HG02623 (cell line): ENCODE data around the gene SLC2A13.

Experiments
- ATAC-seq: cut with Tn5 transposase; IDR thresholded peaks from one replicate; pipeline ENCODE4 v1.9.1; 2021; ENCODE audit warnings: moderate library complexity; ENCODE audit not compliant: unreplicated experiment

The SLC2A13 gene

DNA sequence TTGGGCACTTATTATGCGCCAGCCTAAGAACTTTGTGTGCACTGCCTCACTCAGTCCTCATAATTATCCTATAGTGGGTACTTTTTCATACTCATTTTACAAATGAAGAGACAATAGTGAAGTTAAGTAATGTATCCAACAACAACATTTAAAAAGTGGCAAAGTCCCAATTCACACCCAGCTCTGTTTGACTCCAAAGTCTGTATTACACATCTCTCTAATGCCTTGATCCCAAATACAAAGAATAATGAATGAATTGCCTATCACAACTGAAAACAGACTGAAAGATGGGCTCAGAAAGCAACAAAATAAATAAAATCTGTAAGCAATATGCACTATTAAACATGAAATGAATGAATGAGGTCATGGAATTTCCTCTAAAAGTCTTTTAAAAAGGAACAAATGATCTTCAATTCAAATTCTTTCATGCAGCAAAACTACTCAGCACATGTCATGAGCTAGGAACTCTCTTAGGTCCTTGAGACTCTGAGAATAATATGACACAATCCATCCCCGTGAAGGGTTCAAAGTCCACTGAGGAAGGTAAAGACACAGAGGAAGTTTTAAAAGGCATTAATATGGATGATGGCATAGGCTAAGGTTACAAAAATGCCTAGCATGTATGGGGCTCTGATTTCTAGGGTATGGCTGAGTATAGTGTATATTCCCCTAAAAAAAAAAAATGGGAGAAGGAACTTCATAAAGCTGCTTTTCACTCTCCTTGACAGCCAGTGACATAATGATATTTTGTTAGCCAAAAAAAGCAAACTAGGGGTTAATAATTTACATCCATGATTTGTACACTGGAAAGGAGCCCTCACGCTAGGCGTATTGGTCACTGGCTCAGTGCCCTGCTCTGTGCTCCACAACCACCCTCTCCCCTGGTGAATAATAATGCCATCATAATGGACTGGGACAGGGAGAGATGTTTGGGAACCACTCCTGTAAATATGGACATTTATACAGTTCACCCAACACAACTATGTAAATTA is 103.4 kb downstream of the SLC2A13 start:
- no peak for ATAC-seq

DNA sequence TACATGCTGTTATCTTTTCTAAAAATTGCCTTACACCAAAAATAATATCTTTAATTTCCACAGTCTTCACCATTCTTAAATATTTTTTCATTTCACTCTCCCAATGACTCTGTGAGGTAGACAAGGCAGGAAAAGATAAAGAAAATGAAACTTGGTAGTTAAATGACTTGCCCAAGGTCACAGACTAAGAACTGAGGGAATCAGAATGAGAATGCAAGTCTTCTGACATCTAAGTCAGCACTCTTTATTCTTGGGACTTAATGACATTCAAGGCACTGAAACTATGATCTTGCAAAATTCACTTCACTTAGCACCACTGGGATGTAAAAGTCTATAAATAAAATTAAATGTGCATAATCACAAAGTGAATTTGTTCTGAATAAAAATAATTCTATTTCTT is 104.5 kb downstream of the SLC2A13 start:
- ATAC-seq: no peak

DNA sequence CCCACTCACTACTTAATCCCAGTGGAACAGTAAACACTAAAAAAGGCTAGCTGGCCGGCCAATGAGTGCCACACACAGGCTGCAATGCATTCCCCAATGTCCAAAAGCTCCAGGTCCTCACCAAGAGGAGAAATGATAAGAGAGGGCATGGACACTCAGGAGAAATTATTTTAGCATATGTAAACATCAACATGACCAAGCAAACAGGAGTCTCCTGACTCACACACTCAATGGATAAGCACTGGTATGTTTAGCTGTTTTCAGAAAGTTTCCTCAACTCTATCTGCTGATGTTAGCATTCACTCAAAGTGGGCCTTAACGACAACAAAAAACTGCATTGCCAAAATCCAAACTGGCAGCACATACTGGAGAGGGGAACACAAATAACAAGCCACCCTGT is 105.0 kb downstream of the SLC2A13 start:
- no peak for ATAC-seq

DNA sequence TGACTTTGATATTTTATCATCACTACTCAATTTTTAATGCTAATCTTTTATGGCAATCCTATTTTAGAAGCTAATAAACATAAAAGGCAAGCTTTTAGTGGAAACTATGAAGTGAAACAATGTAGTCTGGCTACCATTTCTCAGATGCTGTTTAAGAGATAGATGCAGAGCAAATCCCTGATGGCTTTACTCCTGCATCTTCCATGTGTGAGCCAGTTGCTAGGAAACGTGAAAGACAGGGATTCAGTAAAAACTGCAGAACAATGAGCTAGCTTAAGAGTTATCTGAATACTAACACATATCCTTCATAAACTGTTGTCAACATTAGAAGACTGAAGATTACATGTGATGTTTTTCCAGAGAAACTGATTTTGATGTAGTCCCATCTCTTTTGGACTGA is 112.6 kb downstream of the SLC2A13 start:
- no peak for ATAC-seq

DNA sequence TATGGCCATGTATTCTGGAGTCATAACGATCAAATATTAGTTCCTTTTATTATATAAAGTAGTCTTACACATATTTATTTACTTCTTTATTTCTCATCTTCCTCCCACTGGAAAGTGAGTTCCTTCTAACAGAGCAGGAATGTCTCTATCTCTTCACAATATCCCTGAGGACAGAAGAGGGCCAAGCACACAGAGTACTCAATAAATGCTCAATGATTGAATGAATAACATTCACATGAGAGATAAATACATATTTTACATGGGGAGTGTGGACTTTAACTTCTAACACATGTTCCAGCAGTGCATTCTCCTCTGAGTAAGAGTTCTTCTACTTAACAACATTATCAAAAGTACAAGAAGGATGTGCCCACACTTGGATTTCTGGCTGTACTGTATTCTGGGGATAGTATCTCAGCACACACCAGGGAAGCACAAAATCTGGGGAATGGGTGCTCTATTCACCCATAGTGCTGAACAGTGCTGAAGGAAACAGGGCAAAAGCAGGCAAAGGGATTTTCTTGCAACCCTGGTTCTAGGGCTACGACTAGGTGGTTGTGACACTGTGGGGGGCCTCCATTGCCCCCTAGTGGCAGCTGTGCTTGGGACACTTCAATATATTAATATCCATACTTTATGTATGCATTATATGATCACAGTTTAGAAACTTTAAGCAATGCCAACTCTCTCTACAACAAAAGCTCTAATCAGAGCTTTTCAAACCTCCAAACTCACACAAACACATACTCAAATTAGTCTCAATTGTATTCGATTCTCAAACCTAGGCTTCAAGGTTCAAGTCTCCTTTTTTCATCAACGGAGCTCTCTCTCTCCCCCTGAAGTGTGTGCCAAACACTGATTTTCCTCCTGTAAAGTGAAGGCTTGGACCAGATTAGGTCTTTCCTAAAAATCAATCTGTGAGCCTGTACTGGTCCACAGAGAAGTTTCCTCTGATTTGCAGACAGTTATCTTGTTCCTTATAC is 115.5 kb downstream of the SLC2A13 start:
- peak; percentile 94 for ATAC-seq

DNA sequence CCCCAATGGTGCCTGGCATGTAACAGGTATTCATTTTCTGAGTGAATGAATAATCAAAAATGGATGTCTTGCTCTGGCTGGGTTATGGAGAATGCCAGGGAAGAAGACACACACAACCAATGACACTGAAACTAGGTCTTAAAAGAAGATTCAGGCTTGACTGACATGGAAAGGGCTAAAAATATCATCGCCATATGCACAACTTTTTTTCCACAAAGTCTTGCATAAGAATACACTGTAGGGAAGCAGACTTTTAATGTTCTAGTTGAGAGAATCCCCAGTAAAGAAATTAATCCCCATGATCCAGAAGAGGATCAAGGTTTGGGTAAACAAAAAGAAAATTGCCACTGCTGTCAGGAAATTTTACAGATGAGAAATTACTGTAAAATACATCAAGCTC is 116.4 kb downstream of the SLC2A13 start:
- no peak for ATAC-seq

DNA sequence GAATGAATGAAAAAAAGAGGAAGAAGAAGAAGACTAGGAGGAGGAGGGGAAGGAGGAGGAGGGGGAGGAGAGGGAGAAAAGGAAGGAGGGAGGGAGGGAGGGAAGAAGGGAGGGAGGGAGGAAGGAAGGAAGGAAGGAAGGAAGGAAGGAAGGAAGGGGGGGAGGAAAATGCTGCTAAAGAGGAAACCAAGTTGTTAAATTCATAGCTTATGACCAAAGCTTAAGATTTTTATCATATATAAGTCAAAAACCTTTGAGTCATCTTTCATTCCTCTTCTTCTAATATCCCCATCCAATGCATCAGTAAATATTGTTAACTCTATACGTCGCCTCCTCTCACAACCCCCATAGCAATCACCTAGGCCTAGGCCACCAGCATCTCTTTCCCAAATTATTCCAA is 117.3 kb downstream of the SLC2A13 start:
- no peak for ATAC-seq

DNA sequence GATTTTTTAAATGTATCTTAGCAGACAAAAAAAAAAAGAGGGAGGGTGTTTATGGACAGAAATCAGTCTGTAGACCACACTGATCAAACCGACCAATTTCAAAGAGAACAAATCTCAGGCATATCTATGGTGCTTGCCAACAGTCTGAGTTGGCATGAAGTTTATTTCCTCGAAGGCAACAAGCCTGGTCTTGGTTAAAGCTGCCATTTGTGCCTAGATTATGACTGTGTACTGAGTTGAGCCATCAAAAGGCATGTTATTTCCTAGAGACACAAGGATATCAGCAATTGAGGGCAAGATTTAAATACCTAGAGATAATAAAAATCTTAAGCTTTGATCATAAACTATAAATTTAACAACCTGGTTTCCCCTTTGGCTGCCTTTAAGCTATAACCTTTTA is 119.2 kb downstream of the SLC2A13 start:
- ATAC-seq: no peak

DNA sequence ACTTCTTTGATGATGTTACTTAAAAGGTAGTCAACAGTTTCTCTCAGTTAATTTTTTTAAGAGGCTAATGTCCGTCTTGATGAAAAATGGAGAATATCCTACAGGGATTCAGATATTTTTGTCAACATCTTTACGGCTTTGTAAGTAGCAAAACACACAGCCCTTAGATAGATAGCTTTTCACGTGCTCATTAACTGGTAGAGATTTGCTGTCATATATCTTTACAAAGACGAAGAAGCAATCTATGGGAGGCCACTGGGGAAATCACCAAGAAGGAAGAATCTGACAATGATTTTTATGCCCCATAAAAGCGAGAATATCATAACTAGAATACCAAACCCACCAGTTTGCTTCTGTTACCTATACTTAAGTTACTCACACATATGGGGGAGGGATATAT is 121.2 kb downstream of the SLC2A13 start:
- no peak for ATAC-seq

DNA sequence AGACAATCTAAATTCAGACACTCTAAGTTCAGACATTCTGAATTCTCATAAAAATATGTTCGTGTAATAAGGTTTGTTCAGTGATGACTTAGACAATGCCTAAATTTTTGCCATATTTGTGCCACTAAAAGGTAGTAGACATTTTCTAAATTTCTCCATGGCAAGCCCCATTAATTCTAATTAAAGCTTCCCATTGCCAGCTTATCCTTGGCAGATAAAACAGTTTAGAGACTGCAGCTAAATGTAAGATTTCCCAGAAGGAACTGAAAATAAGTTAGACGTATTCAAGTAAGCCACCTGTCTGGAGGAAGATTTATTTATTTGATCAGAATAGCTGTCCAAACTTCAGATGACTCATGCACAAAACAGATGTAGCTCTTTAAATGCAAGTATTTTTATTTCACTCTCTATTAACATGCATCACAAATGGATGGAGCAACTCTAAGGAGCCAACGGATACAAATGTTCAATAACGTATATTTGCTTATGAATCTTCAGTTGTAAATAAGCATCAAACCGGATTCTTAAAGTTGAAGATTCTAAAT is 130.4 kb downstream of the SLC2A13 start:
- ATAC-seq: no peak

DNA sequence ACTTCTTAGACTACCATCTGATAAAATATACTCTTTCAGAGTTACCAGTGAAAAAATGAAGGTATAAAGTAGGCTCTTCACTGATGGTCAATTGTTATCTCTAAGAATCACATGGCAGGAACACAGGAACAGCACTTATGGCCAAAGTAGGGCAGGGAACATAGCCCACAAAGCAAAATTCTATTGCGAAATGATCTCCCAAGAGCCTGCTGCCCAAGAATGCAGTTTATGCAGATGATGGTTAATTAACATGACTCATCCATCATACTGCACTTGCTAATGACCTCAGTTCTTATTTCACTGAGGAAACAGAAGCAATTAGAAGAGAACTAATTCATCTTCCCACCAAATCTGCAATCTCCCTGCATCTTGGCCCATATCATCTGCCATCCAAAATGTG is 133.8 kb downstream of the SLC2A13 start:
- no peak for ATAC-seq

DNA sequence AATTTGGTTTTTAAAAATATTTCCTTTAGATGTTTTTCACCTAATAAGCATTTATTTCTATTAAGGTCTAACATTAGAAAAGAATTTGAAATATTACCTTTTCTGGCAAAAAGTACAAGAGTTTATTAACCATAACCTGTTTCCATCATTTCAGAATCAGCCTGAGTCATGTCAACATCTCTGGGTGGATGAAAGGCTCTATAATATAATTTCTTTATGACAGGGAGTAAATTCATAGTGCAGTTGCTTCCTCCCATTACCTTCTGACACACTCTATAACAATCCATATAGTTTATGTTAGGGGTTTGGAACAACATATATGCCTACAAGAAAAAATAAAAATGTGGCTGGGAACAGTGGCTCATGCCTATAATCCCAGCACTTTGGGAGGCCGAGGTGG is 134.5 kb downstream of the SLC2A13 start:
- no peak for ATAC-seq

DNA sequence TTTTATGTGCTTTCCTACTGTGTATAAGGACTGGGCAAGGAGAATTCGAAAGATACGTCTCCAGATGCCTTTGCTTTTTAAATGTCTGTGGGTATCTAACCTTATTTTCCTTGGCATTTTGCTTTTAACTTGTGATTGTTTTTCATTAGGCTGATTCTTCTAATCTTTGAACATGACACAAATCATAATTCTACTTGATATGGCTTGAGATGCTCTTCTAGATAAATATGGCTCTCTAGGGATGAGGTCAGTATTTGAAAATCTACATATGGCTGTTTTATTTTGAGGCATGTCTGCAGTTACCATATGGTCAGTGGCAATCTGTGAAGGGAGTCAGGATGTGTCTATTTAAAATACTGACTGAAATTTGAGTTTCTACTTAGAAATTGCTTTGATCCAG is 139.2 kb downstream of the SLC2A13 start:
- ATAC-seq: no peak

DNA sequence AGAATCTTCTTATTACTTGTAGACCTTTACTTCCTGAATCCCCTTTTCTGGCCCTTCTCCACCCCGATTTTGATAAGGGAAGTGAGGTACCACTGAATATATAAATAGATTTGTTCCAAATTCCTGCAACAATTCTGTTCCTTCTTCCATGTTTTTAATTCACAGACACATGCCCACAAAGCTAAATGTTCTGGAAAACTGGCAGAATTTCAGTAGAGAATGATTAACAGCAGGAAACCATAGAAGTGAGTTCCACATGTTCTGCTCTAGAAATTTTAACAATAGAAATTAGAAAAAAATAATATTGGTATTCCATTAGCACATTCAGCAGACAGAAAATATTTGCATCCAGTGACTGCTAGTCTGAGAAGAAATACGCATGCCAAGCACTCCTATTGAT is 139.6 kb downstream of the SLC2A13 start:
- ATAC-seq: no peak

DNA sequence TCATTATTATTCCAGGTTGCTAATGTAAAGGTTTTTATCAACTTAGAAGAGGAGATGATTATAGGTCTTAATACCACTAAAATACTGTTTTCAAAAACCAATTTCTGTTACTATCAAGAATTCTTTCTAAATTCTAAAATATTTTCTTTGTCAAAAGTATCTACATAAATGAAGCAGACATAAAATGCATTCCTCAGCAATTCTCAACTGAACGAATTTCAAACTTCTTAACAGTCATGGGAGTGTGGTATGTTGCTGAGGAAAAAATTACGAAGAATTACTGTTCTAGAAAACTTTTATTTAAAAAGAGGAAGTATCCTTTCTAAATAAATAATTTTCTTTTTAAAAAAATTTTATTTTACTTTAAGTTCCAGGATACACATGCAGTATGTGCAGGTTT is 146.4 kb downstream of the SLC2A13 start:
- no peak for ATAC-seq

DNA sequence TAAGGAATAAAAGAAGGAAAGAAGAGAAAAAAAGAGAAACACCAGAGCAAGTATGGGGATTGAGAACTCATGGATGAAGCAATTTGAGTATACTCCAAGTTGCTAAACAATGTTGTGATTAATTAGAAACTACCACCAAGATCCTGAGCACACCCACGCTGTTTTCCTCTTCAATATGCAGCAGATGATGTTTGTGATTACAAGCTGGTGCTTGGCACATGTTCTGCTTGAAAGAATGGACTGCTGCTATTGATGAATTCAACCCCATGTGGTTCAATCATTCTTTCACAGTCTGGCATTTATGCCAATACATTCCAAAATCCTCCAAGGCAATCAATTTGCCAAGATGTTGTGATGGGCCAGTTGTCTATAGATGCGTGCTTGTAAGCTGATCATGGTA is 146.8 kb downstream of the SLC2A13 start:
- ATAC-seq: no peak

DNA sequence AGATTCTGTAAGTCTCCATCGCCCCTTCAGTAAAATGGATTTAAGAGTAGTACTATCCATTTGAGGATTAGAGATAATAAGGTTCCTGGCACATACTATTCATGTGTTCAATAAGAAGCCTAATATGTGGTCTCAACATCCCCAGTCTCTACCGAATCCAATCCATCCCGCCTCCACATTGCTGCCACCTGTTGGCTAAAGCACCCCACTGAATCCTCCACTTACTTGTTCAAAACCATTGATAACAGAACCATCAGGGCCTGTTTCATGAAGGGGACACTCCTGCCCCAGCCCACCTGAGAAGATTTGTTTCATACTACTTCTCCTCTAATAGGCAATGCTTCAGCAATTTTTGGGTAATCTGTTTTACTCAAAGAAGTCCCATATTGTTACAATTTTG is 147.5 kb downstream of the SLC2A13 start:
- no peak for ATAC-seq

DNA sequence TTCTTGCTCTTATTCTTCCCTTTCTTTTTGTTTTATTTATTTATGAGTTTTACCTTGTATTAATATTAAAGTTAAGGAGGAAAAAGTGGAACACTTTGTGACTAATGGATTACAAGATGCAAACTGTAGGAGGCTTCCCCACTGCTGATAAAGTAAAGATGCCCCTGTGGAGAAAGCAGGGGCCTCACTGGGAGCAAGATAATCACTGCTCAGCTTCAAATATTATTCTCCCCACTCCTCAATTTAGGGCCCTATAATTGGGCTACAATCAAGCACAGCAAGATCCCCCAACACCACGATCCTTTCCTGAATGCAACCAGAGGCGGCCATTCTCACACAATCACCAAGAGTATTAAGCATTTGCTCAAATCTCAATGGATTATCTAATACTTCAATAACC is 149.2 kb downstream of the SLC2A13 start:
- no peak for ATAC-seq

DNA sequence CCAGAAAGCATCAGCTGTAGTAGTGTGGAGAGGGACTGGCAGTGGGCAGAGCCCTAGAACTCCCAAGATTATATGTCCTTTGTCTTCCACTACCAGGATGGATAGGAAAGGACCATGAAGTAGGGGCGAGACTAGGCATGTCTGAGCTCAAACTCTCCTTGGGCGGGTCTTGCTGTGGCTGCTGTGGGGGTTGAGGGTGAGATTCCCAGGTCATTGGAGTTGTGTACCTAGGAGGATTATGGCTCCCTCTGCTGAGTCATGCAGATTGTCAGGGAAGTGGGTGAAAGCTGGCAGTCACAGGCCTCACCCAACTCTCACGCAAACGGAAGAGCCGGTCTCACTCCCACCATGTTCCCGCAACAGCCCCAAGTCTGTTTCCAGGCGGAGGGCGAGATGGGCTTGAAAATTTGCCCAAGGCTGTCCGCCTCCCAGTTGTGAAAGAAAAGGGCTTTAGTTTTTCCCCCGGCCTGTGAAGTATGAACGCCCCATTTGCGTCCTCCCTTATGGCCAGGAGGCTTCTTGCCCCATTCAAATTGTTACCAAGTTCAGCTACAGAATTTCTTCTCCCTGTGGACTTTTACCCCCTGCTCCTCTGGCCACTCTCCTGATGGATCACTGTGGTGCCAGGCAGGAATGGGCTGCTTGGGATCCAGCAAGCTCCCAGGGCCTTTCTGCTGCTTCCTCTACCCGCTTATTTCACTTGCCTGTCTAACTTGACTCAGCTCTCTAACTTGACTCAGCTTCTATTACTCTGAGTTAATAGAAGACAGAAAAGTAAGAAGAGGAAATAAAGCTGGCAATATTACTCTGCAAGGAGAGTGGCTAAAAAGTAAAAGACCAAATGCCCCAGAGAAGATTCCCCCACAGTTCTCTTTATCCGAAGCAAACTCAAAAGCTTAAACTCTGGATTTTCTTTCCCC is 159.3 kb downstream of the SLC2A13 start:
- ATAC-seq: no peak

DNA sequence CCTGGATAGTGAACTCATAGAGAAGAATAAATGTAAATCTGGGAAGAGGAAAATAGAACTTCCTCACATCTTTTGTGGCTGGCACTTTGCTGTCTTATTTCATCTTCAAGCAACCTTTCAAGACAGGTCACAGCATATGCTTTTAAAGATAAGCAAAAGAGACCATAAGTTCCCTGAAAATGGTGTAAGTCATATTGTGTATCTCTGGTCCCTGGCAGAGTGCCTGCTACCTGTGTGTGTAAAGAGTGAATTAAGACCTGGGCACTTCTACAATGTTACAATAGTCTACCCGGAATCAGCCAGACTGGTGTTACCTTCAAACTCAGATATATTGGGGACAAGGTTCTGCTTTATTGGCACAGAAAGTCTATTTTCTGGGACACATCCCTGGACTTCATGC is 168.8 kb downstream of the SLC2A13 start:
- ATAC-seq: no peak
